ENCODE measurements around the gene HEG1. TPM values are rescaled to one million over a fixed set of nuclear protein-coding genes. Genes with fewer than 3 reads are reported as not detected.
A peak's percentile ranks its signal among the peaks of the same experiment; 100 is the strongest.

HEG1 gene
- total RNA-seq, 1 donor from 2014 or later: 22.0 TPM

DNA sequence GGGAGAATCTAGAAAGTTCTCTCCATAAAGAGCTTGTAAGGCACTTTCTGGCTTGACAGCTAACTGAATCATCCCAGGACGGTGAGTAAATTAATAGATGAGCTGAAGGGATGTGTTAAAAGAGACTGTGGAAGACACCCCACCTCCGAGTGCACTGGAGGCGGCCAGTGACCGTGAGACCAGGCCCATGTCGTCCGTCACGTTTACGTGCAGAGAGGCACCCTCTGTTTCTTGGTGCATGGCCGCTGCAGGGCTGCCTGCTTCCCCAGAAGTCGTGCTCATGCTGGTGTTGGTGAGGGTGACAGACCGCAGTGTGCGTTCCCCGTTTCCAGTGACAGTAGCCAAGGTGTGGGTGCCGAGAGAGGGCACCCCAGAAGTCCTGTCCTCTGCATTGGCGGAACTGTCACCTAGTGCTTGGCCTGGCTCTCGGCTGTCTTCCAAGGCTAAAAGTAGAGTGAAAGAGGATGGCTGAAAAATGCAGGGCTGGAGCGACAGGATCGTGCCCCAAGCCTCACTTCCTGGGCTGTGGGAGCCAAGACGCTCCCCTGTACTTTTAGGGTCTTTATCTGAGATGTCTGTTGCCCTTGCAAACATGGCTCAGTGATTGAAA lies 41.1 kb downstream of the HEG1 start:
- no peak for DNase-seq

DNA sequence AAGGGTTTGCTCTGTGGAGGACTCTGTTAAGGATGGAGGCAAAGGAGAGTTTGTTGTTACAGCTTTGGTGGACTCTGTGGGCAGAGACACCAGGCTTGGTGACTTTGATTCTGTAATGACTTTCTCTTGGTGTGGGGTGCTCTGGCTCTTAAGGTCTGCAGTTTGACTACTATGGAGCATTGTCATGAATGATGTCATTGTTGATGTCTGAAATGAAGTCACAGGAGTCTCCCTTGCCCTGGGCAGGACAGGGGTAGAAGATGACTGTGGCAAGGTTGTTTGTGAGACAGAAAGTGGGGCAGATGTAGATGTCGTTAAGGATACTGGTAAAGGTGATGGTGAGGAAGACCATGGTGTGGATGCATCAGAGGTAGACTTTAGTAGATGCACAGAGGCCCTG lies 42.7 kb downstream of the HEG1 start:
- no peak for DNase-seq

DNA sequence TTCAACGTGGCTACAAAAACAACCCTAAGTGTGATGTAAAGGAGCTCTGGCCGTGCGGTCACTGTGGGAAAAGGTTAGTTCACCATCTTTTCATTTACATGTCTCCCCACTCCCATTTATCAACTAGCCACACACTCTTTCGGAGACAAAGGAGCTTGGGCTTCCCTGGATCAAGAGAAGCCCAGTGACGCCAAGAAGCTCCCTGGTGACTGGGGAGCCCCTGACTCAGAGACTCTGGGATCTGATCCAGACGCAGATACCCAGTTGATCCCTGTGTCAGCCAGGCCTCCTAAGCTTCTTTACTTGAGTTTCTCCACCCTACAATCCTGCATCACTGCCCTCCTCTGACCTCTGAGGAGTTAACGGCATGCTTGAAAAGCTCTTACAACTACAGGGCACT lies 43.9 kb downstream of the HEG1 start:
- DNase-seq: no peak

DNA sequence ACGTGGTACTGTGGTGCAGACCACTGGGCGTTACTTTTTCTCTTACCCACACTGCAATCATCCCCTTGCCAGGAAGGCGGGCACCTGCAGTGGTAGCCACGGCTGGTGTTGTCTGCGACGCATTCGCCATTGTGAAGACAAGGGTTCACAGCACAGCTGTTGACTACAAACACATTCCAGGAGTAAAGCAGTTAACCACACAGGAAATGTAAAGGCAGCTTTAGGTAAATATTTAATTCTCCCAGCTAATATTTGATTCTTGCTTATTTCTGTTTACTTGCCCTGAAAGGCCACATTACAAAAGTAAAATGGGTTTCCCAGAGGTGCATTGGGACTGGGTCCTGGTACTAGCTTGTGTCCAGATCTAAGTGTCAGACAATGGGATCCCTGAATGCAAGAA lies 45.4 kb downstream of the HEG1 start:
- no peak for DNase-seq

DNA sequence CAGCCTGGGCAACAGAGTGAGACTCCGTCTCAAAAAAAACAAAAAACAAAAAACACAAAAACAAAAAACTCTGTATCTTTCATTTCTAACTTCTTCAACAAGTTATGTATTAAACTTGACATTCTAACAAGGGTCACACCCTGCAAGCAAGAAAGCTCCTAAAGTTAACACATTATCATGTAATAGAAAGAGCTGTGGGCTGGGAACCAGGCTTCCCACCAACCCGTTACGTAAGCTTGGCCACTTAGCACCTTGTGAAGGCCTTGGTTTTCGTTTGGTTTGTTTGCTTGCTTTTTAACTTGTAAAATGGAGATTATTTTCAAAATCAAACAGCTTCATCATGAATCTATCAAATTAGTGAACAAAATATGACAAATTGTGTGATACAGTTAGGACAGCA lies 47.0 kb downstream of the HEG1 start:
- DNase-seq: no peak

DNA sequence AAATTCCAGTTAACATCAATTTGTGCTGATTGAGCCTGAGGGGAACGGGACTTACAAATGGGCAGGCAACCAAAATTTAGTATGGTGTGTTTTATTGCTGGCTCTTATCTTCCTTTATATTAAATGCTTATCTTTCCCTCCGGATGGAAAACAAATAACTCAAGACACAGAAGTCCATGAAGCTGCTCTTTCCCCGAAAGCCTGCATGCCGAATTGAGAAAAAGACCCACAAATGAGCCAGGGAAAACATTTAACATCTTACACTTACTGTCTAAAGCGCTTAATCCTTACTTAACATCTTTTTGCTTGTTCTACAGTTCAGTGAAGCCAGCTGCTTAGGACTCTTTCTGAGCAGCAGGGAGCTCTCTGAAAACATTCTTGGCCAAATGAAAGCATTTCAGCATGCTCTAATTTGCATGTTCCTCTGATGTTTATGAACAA lies 49.5 kb downstream of the HEG1 start:
- DNase-seq: no peak

DNA sequence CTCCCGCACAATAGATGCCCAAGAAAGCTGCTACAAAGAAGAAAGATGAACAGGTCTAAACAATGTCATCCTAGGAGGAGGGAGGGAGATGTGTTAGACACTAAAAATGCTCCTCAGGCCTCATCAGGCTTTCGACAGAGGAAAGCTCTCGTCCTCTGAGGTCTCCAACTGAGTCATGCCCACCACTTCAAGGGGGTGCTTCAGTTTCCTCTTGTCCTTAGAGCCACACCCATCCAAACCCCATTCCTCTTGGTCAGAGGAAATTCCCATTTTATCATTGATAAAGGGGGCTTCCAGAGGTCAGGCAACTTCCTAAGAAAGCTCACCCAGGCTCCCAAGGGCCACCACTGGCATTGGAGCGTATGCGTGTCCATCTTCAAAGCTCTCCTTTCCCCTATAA lies 50.1 kb downstream of the HEG1 start:
- no peak for DNase-seq

DNA sequence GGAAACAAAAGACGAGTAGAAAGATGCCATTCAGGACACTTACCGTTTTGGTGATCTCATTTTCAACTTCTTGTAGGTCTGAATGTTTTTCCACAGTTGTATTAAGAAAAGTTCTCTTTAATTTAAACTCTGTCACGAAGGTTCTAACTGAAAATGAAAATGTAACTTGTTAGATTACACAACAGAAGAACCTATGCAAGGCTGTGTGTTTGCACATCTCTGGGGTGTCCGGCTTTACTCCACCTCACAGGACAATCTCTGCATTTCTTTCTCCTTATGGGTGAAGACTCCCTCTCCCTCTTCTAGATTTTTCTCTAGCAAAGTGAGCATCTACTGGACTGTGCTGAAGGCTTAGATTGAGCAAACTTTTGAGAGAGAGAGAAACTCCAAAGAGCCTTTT lies 50.6 kb downstream of the HEG1 start:
- no peak for DNase-seq

DNA sequence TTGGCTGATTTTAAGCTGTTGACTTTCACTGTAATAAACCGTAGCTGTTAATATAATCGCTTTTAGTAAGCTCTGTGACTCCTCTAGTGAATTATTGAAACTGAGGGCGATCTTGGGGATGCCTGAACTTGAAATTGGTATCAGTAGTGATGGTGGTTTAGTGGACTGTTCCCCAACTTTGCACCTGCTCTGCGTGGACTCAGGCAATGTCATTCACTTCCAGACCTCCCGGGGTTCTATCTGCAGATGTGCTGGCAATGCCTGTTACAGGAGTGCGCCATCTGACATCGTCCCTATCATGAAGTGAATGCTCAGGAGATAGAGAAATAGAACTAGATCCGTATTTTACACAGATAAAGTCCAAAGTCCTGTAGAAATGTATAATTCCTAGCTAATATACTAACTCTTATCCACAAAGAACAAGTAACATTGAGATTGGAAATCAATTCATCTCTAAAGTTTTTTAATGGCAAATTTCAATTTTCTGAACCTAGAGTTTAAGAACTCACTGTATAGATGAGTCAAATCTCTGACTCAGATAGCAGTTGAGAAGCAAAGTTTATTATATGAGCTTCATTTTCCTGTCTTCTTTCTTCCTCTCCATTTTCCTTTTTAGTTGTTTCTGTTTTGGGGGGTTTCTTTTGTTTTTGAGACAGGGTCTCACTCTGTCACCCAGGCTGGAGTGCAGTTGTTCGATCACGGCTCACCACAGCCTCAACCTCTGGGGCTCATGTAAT lies 51.8 kb downstream of the HEG1 start:
- DNase-seq: no peak

DNA sequence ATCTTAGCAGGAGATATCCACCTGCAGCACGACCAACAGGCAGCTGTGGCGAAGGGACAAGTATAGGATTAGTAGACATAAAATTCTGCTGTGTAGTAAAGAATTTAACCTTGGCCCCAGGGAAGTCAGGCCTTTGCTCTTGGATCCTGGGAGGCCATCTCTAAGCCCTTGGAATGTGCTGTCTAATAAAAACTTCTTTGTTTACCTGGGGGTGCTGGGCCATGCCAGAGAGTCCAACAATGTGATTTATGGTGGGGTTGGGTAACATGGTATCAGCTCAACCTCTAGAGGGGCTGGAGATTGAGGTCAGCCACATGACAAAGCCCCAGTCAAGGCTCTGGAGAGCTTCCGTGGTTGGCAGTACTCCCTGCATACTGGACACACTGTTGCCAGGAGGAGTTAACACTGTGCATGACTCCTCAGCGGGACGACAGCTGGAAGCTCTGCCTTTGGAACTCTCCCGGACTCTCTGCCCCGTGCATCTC lies 52.4 kb downstream of the HEG1 start:
- DNase-seq: no peak

DNA sequence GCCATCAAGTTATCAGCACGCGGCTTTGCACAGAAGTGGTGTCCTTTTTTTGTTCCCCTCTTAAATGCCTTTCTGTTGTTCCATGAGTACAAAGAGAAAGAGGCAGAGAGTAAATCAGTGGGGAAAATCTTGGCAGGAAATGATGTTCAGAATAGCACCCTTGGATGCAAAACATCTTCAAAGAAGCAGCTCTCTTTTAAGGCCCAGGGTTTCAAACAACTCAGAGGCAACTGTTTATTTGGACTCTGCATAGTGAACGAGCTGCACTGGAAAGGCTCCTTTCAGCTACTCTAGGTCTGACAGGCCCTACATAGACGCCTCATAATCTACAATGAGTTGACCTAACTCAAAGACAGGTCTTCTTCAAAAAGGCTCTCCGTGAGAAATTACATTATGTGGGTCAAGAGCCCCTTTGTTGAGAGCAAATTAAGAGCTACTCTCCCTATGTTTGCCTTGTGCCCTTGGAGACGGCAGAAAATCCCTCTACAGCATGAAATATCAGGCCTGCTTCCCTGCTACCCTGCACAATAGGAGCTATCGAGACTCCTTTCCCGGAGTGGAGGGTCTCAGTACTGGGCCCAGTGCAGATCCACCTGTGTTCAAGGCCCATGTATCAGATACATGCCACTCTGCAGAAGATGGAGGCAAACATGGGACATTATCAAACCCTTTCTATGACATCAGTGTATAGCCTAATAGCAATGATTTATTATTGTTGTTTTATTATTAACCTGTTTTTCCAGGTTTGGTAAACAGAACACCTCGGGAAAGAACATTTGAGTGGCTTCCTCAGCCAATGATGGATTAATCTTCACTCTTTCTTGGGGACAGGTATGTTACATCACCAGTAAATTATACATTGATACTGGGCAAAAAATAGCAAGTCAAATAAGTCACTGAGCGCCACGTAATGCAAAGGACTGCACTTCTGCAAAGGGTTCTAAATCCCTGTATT lies 53.1 kb downstream of the HEG1 start:
- no peak for DNase-seq

DNA sequence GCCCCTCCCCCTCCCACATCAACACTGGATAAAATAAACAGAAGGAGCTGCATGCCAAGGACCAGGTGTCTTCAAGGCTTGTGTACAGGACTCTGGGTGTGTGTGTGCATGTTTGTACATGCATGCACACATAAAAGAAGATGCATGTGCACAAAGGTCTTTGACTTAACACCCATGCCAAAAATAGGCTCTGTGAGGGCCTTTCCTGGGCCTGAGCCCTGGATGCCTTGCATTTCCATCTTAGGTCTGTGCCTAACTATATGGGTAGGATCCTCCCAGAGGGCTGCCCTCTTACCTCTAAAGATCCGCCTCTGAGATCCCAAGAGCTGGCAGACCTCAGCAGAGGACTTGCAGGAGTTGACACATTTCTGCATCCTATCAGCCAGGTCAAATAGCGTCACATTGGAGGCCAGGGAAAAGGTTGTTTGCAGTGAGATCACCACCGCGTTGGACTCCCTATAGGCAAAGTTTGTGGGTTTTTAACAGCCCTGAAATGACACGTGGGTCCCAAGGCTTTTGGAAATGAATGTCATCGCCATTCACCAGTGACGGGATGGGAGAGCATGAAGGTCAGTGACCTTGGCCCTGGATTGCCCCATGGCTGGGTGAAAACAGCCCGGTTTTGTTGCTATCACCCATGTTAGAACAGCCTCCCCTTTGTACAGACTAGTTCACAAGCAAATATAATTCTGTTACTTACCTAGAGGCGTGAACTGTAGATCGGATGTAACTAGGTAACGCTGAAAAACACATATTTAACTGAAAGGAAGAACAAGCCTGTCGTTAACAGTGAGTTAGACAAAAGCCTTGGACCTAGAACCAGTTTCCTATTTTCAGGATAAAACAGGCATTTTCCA lies 54.0 kb downstream of the HEG1 start:
- no peak for DNase-seq

DNA sequence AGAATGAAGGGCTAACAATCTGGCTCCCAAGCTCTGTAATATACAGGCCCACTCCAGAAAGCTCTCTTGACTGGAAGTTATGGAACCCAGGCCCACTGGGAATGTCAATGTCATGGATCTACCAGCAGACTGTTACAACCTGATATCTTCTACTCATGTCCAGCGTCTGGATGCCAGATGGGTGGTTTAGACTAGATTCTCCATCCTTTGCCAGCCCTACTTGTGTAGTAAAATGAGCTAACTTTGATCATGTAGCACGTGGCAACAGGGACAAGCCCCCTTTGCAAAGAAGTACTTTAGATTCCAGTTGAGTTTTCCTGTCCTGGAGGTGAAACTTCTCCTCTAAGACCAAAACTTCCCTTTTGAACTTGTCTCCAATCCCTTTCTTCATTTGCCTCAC lies 55.1 kb downstream of the HEG1 start:
- DNase-seq: no peak

DNA sequence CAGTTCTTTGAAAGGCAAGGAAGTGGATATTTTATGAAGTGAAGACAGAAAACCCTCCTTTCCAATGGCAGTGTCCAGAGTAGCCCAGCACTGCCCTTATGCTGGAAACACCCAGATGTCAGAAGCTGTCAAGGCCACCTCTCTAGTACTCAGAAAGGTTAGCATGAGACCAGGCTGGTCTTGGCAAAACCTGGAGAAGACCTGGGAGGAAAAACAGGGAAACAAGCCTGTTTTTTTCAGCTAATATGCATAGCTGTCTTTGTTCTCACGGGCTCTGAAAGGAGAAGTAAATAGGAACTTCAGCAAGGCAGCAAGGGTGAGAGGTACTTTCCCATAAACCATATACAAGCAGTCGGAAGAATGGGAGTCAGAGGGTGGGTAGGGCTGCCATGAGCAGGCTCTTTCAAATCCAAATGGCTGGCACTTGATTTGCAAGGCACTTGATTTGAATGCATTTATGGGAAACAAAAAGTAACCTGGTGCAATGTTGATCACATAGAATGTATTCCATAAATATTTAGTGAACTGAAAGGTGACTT lies 55.8 kb downstream of the HEG1 start:
- DNase-seq: no peak

DNA sequence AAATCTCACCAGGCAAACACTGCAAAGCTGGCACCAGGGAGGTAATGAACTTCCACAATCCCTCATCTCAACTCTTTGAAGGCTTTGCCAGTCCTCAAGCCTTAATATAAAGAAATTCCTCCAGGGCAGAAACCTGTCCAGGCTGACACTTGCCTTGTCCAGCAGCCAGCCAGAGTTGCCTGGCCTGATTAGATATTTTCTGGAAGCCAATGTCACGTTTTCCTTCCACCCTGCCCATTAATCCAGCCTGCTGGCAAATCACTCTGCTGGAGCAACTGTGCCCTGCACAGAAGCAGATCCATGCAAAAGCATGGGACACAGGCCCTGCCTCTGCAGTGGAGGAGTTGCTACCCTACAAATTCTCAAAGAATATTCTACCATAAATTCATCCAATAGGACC lies 56.5 kb downstream of the HEG1 start:
- DNase-seq: no peak

DNA sequence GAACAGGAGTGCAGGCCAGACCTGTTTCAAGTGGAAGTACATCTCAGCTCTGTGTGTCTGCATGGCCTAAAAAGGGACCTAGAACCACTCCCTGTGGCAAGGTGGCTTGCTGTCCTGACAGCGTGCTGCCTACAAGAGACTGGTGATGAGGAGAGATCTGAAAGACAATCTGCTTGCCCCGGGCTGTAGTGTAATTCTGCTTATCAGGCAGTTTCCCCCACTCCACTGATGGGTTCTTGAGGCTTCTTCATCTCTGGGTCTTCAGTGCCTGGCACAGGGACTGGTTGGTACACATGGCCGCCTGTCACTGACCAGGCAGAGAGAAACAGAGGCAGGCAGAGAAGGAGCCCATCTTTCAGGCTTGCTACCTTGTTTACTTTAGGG lies 57.6 kb downstream of the HEG1 start:
- DNase-seq: no peak

DNA sequence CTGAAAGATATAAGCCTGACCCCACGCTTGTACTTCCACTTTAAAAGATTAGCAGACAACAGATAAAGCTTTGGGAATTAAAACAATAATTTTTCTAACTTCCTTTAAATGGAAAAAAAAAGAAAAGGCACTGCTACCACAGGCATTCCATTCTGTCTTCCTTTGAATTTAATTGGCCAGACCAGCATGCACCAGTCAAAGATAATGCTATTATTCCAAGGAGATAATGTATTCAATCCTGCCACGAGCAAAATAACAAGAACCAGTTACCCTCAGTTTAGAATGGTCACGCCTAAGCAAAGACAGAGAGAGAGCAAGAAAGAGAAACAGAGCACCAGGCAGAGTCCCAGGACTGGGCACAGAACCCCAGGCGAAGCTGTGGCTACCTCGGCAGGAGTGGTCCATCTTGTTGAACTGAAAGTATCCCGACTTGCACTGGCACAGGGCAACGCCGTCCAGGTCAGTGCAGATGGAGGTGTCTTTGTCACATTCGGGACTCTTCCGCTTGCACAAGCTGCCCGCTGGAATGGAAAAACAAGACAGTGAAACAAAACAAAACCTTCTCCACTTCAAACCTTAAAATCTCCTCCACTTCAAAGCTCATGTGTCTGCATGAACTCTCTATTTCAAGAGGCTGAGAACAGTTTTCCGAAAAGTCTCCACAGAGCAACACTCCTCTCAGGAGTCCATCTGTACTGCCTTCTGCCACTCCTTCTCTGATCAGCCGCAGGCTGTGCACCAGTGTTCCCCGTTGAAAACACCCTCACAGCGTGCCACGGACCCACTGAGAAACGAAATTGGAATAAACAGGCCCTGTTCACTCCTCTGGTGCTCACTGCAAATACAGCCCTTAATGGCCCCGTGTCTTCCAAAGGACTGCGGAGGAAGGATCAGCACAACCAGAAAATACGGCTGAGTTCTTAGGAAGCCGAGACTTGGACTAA lies 58.2 kb downstream of the HEG1 start:
- DNase-seq: no peak

DNA sequence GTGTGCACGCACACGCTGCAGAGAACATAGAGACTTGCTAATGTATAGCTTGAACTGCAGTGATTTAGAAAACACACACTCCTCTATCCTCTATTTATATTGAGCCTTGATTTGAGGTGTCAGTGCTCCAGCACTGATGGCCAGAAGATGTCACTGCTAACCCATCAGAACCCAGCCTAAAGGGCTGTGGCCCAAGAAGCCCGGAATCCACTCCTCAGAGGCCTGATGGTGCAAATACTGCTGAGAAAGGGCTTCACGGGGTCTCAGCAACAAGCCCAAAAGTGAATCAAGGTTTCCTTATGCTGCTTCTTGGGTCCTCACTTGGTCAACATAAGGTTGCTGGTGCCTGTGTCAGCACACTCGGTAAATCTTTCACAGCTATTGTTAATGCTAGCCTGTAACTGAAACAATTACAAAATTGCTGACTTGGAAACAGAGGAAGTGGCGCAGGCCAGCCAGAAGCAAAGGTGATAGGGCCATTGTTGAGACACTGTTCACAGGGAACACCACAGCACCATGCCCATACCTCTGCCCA lies 60.3 kb downstream of the HEG1 start:
- DNase-seq: peak; percentile 48

DNA sequence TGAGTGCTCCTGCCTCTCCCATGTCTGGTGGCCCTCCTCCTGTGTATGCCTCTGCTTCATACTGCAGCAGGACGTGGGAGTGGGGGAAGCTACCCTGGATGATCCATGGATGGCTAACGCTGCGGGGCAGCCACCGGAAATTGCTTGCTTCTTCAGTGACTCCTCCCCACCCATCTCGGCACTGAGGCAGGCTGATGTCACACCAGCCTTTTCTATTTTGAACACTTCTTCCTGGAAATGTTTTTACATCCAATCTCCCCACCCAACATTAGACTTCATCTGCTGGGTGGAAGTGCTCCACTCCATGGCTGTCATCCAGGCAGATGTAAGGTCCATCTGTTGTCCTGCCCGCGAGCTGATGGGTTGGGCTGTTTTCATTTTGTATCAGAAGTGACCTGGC lies 62.3 kb downstream of the HEG1 start:
- no peak for DNase-seq

DNA sequence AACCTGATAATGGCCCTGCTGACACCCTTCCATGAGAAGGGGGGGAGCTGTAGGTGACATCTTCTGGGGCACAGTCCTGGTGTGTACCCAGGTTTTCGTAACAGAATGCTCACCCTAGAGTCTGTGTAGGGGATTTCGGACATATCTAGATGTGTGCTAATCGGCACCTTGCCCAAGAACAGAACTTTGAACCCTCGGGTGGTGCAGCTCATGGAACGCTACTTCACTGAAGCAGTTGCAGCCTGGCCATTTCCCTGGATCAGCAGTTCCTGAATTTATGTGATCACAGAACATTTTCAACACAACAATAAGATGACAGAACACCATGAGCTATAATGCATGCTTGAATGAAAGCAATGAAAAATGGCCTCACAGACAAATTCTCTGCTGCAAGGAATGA lies 63.8 kb downstream of the HEG1 start:
- no peak for DNase-seq
